ENCODE results near the gene ACVR1. TPM values are rescaled to one million over a fixed set of nuclear protein-coding genes. Genes with fewer than 3 reads are reported as not detected.

Gene ACVR1
- total RNA-seq, 1 donor from 2014 or later = 36.3 TPM

GRCh38 chr2:157699806-157700205, 176.3 kb downstream of the ACVR1 start:
- no peak for DNase-seq
- H3K4me1 Mint-ChIP-seq (ENCODE audit: low read depth, unreplicated experiment) = no peaks in the 10 kb centered on the region
- H3K27me3 Mint-ChIP-seq (ENCODE audit: unreplicated experiment) = peaks cover 2% of the 10 kb centered on the region
- no peak overlapping the region for H3K27ac Mint-ChIP-seq (ENCODE audit: unreplicated experiment)
- no peak for TF ChIP-seq CTCF (IDR thresholded peaks at IDR 0.05; ENCODE audit: partially characterized antibody, unreplicated experiment)
- peaks cover 37% of the 10 kb centered on the region for H3K36me3 Mint-ChIP-seq (ENCODE audit: unreplicated experiment)
- H3K4me3 Mint-ChIP-seq (ENCODE audit: unreplicated experiment) = no peak overlapping the region
- peaks cover 2% of the 10 kb centered on the region for H3K9me3 Mint-ChIP-seq (ENCODE audit: unreplicated experiment)

GRCh38 chr2:157699009-157699408, 177.1 kb downstream of the ACVR1 start:
- no peak overlapping the region for H3K27ac Mint-ChIP-seq (ENCODE audit: unreplicated experiment)
- peaks cover 2% of the 10 kb centered on the region for H3K9me3 Mint-ChIP-seq (ENCODE audit: unreplicated experiment)
- no peaks in the 10 kb centered on the region for H3K4me1 Mint-ChIP-seq (ENCODE audit: low read depth, unreplicated experiment)
- H3K36me3 Mint-ChIP-seq (ENCODE audit: unreplicated experiment) = peaks cover 37% of the 10 kb centered on the region
- DNase-seq = no peak
- H3K4me3 Mint-ChIP-seq (ENCODE audit: unreplicated experiment) = no peak overlapping the region
- no peak for TF ChIP-seq CTCF (IDR thresholded peaks at IDR 0.05; ENCODE audit: partially characterized antibody, unreplicated experiment)
- H3K27me3 Mint-ChIP-seq (ENCODE audit: unreplicated experiment) = peaks cover 2% of the 10 kb centered on the region

DNA sequence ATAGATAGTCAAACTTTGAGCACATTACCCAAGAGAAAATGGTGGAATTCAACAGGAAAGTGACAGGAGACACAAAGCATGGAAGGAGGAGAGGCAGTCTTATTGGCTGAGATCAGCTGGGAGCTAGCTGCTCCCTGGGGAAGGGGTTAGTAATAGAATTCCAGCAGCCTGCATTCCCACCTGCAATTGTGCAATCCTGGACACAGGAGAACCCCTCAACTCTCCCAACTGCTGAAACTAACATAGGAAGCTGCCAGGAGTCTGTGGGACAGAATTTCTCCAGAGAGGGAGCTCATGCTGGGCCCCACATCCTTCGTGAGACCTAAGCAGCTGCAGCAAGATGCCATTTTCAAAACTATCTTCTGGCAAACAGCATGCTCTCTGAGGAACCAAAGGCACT, 177.7 kb downstream of the ACVR1 start:
- no peak for TF ChIP-seq CTCF (IDR thresholded peaks at IDR 0.05; ENCODE audit: partially characterized antibody, unreplicated experiment)
- H3K27me3 Mint-ChIP-seq (ENCODE audit: unreplicated experiment) = peaks cover 2% of the 10 kb centered on the region
- no peak overlapping the region for H3K4me3 Mint-ChIP-seq (ENCODE audit: unreplicated experiment)
- H3K27ac Mint-ChIP-seq (ENCODE audit: unreplicated experiment) = no peak overlapping the region
- H3K4me1 Mint-ChIP-seq (ENCODE audit: low read depth, unreplicated experiment) = no peaks in the 10 kb centered on the region
- H3K36me3 Mint-ChIP-seq (ENCODE audit: unreplicated experiment) = peaks cover 31% of the 10 kb centered on the region
- H3K9me3 Mint-ChIP-seq (ENCODE audit: unreplicated experiment) = peaks cover 2% of the 10 kb centered on the region
- no peak for DNase-seq

- DNase-seq = no peak
- Mint-ChIP-seq H3K4me3 (ENCODE audit: unreplicated experiment) (no peak overlapping the region), H3K9me3 (ENCODE audit: unreplicated experiment) (peaks cover 2% of the 10 kb centered on the region), H3K27me3 (ENCODE audit: unreplicated experiment) (no peaks in the 10 kb centered on the region), H3K36me3 (ENCODE audit: unreplicated experiment) (peaks cover 12% of the 10 kb centered on the region), H3K4me1 (ENCODE audit: low read depth, unreplicated experiment) (peaks cover 4% of the 10 kb centered on the region), H3K27ac (ENCODE audit: unreplicated experiment) (no peak overlapping the region)
- TF ChIP-seq CTCF (IDR thresholded peaks at IDR 0.05; ENCODE audit: partially characterized antibody, unreplicated experiment) = no peak
Measured at GRCh38 chr2:157696036-157696435, 180.1 kb downstream of the ACVR1 start.

GRCh38 chr2:157692768-157693167, 183.4 kb downstream of the ACVR1 start:
- Mint-ChIP-seq H3K4me1 (ENCODE audit: low read depth, unreplicated experiment) (peaks cover 4% of the 10 kb centered on the region), H3K27ac (ENCODE audit: unreplicated experiment) (no peak overlapping the region), H3K4me3 (ENCODE audit: unreplicated experiment) (no peak overlapping the region), H3K27me3 (ENCODE audit: unreplicated experiment) (no peaks in the 10 kb centered on the region), H3K36me3 (ENCODE audit: unreplicated experiment) (peaks cover 4% of the 10 kb centered on the region), H3K9me3 (ENCODE audit: unreplicated experiment) (peaks cover 3% of the 10 kb centered on the region)
- DNase-seq = no peak
- no peak for TF ChIP-seq CTCF (IDR thresholded peaks at IDR 0.05; ENCODE audit: partially characterized antibody, unreplicated experiment)

Data from glutamatergic neuron (in vitro differentiated cells).